Measurements from ENCODE around the gene MLX.

The MLX gene

GRCh38 chr17:42520540-42520951, 46.4 kb upstream of the MLX start:
- no peak for TF ChIP-seq CTCF (IDR thresholded peaks at IDR 0.05; ENCODE audit: borderline replicate concordance, control extremely low read depth, extremely low read depth, insufficient read depth, missing control alignments)
- no peak for DNase-seq (ENCODE audit: low spot score)
- in situ Hi-C loops (cut with MboI; ENCODE audit: low sequenced_read_pairs, unreplicated experiment) = no loop called here

GRCh38 chr17:42521036-42521435, 45.9 kb upstream of the MLX start:
- TF ChIP-seq CTCF (IDR thresholded peaks at IDR 0.05; ENCODE audit: borderline replicate concordance, control extremely low read depth, extremely low read depth, insufficient read depth, missing control alignments) = no peak
- in situ Hi-C loops (cut with MboI; ENCODE audit: low sequenced_read_pairs, unreplicated experiment) = no loop called here
- no peak for DNase-seq (ENCODE audit: low spot score)

GRCh38 chr17:42521666-42522262, 45.1 kb upstream of the MLX start:
- DNase-seq (ENCODE audit: low spot score) = no peak
- in situ Hi-C loops (cut with MboI; ENCODE audit: low sequenced_read_pairs, unreplicated experiment) = no loop called here
- no peak for TF ChIP-seq CTCF (IDR thresholded peaks at IDR 0.05; ENCODE audit: borderline replicate concordance, control extremely low read depth, extremely low read depth, insufficient read depth, missing control alignments)

GRCh38 chr17:42522263-42522790, 44.6 kb upstream of the MLX start:
- TF ChIP-seq CTCF (IDR thresholded peaks at IDR 0.05; ENCODE audit: borderline replicate concordance, control extremely low read depth, extremely low read depth, insufficient read depth, missing control alignments) = no peak
- DNase-seq (ENCODE audit: low spot score) = no peak
- in situ Hi-C loops (cut with MboI; ENCODE audit: low sequenced_read_pairs, unreplicated experiment) = no loop called here

- DNase-seq (ENCODE audit: low spot score) = no peak
- TF ChIP-seq CTCF (IDR thresholded peaks at IDR 0.05; ENCODE audit: borderline replicate concordance, control extremely low read depth, extremely low read depth, insufficient read depth, missing control alignments) = no peak
- in situ Hi-C loops (cut with MboI; ENCODE audit: low sequenced_read_pairs, unreplicated experiment) = no loop called here
Observed at GRCh38 chr17:42522798-42523278, 44.1 kb upstream of the MLX start.

GRCh38 chr17:42525221-42525620, 41.7 kb upstream of the MLX start:
- DNase-seq (ENCODE audit: low spot score) = no peak
- TF ChIP-seq CTCF (IDR thresholded peaks at IDR 0.05; ENCODE audit: borderline replicate concordance, control extremely low read depth, extremely low read depth, insufficient read depth, missing control alignments) = no peak
- in situ Hi-C loops (cut with MboI; ENCODE audit: low sequenced_read_pairs, unreplicated experiment) = loop anchor here (5.0 kb wide), 1 partner anchor 203 kb away; no protein-coding TSS in a partner anchor

Measured in GM13976 (cell line).